ENCODE measurements around the gene ASPDH. TPM values are rescaled to one million over a fixed set of nuclear protein-coding genes. Genes with fewer than 3 reads are reported as not detected.

ASPDH gene
- total RNA-seq = not detected
- not detected for polyA plus RNA-seq

- no peaks in the 10 kb centered on the region for H3K36me3 ChIP-seq
- intact Hi-C loops (cut with DNase I) = loop anchor here (10.0 kb wide), 1 partner anchor 211 kb away; the partner anchor contains the start of gene CLEC11A
- no peak for DNase-seq
- 30 to 58% methylated on average over 22 of the region's 22 CpGs for WGBS, 2 donors
- H3K4me1 ChIP-seq = peaks cover 0 to 15% (median 9%) of the 10 kb centered on the region in 4 donors
- H3K27ac ChIP-seq = no peak within 1 kb of the TSS
- peaks cover 0 to 14% (median 0%) of the 10 kb centered on the region in 3 donors for H3K27me3 ChIP-seq
- TF ChIP-seq POLR2AphosphoS5 (IDR thresholded peaks at IDR 0.05) (no peak), EP300 (IDR thresholded peaks at IDR 0.05) (no peak)
- TF ChIP-seq, protein P1, sequence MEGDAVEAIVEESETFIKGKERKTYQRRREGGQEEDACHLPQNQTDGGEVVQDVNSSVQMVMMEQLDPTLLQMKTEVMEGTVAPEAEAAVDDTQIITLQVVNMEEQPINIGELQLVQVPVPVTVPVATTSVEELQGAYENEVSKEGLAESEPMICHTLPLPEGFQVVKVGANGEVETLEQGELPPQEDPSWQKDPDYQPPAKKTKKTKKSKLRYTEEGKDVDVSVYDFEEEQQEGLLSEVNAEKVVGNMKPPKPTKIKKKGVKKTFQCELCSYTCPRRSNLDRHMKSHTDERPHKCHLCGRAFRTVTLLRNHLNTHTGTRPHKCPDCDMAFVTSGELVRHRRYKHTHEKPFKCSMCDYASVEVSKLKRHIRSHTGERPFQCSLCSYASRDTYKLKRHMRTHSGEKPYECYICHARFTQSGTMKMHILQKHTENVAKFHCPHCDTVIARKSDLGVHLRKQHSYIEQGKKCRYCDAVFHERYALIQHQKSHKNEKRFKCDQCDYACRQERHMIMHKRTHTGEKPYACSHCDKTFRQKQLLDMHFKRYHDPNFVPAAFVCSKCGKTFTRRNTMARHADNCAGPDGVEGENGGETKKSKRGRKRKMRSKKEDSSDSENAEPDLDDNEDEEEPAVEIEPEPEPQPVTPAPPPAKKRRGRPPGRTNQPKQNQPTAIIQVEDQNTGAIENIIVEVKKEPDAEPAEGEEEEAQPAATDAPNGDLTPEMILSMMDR (IDR thresholded peaks at IDR 0.05) = no peak
- no peaks in the 10 kb centered on the region for H3K9me3 ChIP-seq
- no peak within 1 kb of the TSS for H3K4me3 ChIP-seq
Measured at GRCh38 chr19:50513746-50514345, at the start of gene ASPDH. Gene ASPDH, minus strand, starts transcription at chr19:50513913. Its CDS starts 90 bp downstream, at chr19:50513823.

- no peak overlapping the region for H3K27ac ChIP-seq
- intact Hi-C loops (cut with DNase I) = no loop called here
- H3K27me3 ChIP-seq = peaks cover 20 to 72% (median 67%) of the 10 kb centered on the region in 3 donors
- DNase-seq = no peak
- peaks cover 0 to 12% (median 6%) of the 10 kb centered on the region in 4 donors for H3K4me1 ChIP-seq
- 83 to 85% methylated on average over 9 of the region's 9 CpGs for WGBS, 2 donors
- TF ChIP-seq, protein P1 (IDR thresholded peaks at IDR 0.05) = no peak
- TF ChIP-seq POLR2A (IDR thresholded peaks at IDR 0.05) (no peak), POLR2AphosphoS5 (IDR thresholded peaks at IDR 0.05) (no peak)
- H3K4me3 ChIP-seq = no peak overlapping the region
- no peaks in the 10 kb centered on the region for H3K36me3 ChIP-seq
- no peaks in the 10 kb centered on the region for H3K9me3 ChIP-seq
Measured at GRCh38 chr19:50562996-50563395, 49.3 kb upstream of the ASPDH start.

DNA sequence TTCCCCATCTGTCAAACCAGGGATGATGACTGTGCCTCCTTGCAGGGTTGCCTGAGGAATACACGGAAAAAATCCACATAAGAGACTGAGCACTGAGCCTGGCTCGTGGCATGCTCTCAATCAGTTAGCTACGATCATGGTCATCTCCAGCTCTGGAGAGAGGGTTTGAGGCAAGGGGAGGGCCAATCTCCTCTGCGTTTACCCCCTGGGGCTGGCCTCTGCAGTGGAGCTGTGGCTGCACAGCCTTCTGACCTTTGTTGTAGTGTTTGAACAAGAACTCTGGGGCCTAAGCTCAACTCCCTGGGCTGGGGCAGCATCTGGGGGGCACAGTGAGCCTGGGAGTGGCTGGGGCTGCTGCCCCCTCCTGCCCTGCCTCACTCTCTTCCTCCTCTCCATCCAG, 48.6 kb upstream of the ASPDH start:
- Histone ChIP-seq H3K4me1 (peaks cover 0 to 5% (median 1%) of the 10 kb centered on the region in 4 donors), H3K27me3 (peaks cover 13 to 71% (median 64%) of the 10 kb centered on the region in 3 donors), H3K36me3 (no peaks in the 10 kb centered on the region), H3K9me3 (no peaks in the 10 kb centered on the region), H3K27ac (no peak overlapping the region), H3K4me3 (no peak overlapping the region)
- WGBS, 2 donors = 38 to 68% methylated on average over 4 of the region's 4 CpGs
- no peak for TF ChIP-seq POLR2A (IDR thresholded peaks at IDR 0.05)
- no peak for TF ChIP-seq POLR2AphosphoS5 (IDR thresholded peaks at IDR 0.05)
- TF ChIP-seq EP300 (IDR thresholded peaks at IDR 0.05) = no peak
- TF ChIP-seq, protein P1 (IDR thresholded peaks at IDR 0.05) = no peak
- intact Hi-C loops (cut with DNase I) = no loop called here
- no peak for DNase-seq

DNA sequence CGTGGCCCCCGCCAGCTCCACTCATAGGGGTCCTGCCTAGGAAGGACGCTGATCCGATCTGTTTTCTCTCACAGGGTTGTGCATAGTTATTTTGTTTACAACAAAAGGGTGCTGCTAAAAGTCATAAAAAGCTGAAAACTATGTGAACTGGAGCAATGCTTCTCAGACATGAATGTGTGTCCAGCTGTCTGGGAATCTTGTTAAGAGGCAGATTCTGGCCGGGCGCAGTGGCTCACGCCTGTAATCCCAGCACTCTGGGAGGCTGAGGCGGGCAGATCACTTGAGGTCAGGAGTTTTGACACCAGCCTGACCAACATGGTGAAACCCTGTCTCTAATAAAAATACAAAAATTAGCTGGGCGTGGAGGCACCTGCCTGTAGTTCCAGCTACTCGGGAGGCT, 45.9 kb upstream of the ASPDH start:
- no peaks in the 10 kb centered on the region for H3K36me3 ChIP-seq
- no peak for DNase-seq
- no peak overlapping the region for H3K27ac ChIP-seq
- peaks cover 8 to 71% (median 64%) of the 10 kb centered on the region in 3 donors for H3K27me3 ChIP-seq
- no peaks in the 10 kb centered on the region for H3K9me3 ChIP-seq
- intact Hi-C loops (cut with DNase I) = loop anchor here (5.0 kb wide), 1 partner anchor 192 kb away; the partner anchor contains the start of gene NAPSA
- H3K4me1 ChIP-seq = peaks cover 0 to 13% (median 12%) of the 10 kb centered on the region in 4 donors
- no peak overlapping the region for H3K4me3 ChIP-seq
- WGBS, 2 donors = 17 to 53% methylated on average over 10 of the region's 10 CpGs
- TF ChIP-seq, protein P1 (IDR thresholded peaks at IDR 0.05) = no peak
- TF ChIP-seq POLR2A (IDR thresholded peaks at IDR 0.05) (no peak), POLR2AphosphoS5 (IDR thresholded peaks at IDR 0.05) (no peak), EP300 (IDR thresholded peaks at IDR 0.05) (no peak)
